HG02763 (cell line): ENCODE results near the gene EXOC6.

Experiments used
- ATAC-seq: cut with Tn5 transposase; IDR thresholded peaks from one replicate; pipeline ENCODE4 v1.9.1; 2021; ENCODE audit warnings: mild to moderate bottlenecking, moderate library complexity; ENCODE audit not compliant: unreplicated experiment

Gene EXOC6, protein sequence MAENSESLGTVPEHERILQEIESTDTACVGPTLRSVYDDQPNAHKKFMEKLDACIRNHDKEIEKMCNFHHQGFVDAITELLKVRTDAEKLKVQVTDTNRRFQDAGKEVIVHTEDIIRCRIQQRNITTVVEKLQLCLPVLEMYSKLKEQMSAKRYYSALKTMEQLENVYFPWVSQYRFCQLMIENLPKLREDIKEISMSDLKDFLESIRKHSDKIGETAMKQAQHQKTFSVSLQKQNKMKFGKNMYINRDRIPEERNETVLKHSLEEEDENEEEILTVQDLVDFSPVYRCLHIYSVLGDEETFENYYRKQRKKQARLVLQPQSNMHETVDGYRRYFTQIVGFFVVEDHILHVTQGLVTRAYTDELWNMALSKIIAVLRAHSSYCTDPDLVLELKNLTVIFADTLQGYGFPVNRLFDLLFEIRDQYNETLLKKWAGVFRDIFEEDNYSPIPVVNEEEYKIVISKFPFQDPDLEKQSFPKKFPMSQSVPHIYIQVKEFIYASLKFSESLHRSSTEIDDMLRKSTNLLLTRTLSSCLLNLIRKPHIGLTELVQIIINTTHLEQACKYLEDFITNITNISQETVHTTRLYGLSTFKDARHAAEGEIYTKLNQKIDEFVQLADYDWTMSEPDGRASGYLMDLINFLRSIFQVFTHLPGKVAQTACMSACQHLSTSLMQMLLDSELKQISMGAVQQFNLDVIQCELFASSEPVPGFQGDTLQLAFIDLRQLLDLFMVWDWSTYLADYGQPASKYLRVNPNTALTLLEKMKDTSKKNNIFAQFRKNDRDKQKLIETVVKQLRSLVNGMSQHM

DNA sequence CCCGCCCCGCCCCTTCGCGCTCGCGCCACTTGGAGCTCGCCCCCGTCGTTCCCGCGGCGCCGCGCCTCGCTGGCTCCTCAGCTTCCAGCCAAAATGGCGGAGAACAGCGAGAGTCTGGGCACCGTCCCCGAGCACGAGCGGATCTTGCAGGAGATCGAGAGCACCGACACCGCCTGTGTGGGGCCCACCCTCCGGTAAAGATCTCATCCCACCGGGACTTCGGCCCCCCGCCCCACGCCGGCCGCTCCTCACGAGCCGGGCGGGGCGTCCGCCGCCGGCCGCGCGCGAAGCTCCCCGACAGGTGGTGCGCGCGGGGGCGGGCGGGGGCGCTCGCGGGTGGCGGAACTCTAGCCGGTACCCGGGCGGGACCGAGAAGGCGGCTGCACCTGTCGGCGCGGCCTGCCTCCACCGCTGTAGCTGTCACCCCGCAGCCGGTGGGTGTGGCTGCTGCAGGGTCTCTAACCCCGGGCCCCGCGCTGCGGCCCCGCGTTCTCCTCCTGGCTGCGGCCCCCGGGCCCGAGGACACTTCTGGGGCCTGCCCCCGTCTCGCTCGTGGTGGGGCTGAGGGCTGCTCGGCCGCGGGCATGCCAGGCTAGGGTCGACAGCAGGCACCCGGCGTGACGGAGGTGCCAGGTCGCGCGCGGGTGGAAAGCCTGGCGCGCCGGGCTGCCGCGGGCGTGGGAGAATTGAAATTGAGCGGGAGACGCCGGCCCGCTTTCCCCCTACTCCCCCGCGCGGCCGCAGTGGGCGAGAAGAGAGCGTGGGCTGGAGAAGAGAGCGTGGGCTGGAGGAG, at the start of gene EXOC6:
Gene EXOC6, plus strand, starts transcription at position 80 of the 793 bp plus-strand sequence. Its CDS starts 14 bp downstream, at position 94.
- ATAC-seq = peak; percentile 78

DNA sequence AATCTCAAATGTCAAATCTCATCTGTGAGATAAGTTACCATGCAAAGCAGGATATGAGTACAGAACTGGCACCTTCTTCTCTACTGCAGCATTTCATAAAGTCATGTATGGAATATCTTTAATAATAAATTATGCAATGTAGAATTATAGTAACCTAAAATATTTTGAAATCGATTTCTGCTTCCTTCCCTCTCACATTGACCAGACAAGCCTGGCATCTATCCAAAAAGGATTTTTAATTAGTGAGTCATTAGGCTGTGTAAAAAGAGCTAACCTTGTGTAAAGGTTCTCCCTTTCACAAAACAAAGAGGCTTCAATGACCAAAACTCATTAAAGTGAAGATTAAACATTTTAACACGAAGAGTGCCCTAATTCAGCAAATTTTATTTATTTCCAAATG, 48.8 kb upstream of the EXOC6 start:
- no peak for ATAC-seq

DNA sequence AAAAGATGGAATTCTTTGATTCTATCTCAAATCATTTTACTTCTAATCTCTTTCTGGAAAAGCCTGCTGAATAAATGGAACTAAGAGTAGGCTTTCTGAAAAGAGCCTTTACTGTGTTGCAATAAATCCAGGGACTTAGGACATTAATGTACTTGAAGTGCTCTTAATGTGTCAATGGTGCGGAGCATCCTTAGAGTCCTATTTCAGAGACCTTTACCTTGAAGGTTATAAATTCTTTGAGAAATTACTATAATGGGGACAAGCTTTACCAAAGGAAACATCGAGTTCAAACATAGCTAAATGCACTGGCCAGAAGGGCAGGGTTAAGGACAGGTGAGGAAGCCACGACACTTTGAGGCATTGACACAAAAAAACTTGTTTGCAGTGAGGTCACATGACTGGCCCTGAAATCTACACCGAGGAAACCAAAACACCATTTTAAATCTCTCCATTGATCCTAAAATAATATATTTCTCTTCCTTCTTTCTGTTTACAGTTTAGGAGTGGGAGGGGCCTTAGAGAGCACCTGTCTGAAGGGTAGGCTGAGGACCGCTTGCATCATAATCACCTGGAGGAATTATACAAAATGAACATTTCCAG, 48.1 kb upstream of the EXOC6 start:
- ATAC-seq = no peak

DNA sequence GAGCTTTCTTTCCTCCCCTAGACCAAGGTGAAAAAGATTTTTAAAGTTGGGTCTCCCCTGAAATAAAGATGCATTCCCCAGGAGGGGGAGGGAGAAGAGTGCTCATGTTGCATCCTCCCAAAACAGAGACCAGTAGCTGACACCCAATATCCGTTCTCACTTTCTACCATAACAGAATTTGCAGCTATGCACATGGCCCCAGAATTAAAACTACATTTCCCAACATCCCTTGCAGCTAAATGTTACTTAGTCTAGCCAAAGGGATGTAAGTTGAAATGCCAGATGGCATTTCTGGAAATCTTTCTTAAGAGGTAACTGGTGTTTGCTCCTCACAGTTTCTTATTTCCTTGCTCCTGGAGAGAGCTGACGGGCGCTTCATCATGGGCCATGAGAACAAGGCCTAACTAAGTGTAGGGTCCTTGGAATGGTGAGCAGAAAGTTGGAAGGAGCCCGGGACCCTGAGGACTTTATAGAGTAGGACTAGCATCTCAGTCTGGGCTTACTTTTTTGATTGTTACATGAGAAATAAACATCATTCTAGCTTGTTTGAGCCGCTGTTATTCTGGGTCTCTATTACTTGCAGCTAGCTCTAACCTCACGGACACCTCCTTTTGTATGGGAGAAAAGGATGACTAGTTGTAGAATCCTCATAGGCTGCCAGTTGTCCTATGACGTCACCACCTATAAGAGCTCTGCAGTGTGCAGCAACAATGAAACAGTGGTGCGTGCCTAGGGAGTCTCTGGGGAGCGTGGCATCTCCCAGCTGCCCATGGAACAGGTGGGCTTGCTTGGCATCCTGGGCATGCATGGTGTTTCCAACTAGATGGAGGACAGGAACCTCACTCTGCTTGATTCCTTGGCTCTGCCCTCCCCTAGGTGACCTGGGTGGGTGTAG, 46.1 kb upstream of the EXOC6 start:
- ATAC-seq = no peak

DNA sequence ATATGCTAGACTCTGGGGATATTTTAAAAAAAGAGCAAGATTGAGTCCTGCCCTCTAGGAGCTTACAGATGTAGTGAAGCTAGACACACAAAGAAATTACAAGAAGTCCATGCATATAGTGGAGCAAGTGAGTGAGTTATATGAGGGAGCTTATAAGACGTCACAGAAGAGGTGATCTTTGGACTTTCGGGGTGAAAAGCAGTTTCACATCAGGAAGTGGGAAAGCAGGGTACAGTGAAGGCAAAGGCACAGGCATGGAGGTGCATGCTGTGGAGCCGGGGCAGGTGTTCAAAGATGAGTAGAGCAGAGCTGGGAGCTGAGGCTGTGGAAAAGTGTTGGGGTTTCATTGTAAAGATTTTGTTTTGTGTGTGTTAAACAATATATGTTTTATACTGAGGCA, 38.5 kb upstream of the EXOC6 start:
- ATAC-seq = no peak

DNA sequence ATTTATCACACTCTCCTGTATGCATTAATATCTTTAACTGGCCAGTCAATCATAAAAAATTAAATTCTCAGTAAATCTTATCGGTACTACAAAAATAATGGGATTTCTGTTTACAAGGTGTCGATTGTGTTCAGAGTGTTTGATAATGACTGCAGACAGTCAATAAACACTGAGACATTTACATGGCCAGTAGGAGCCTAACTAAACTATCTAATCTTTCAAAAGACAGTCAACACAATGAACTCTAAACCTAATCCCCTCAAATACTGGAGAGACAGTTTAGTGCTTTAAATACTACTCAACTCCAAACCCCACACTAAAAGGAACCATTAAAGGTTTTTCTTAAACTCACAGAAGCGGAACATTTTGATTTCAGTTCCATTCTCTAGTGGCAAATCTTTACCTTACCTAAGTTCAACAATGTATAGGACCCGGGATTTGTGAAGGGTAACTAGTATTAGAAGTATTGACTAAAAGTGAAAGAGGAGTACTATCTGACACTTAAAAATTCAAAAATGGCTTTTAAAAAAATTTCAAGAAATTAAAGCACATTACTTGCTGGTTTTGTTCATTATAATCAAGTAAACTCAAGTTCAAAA, 37.3 kb upstream of the EXOC6 start:
- ATAC-seq = no peak

DNA sequence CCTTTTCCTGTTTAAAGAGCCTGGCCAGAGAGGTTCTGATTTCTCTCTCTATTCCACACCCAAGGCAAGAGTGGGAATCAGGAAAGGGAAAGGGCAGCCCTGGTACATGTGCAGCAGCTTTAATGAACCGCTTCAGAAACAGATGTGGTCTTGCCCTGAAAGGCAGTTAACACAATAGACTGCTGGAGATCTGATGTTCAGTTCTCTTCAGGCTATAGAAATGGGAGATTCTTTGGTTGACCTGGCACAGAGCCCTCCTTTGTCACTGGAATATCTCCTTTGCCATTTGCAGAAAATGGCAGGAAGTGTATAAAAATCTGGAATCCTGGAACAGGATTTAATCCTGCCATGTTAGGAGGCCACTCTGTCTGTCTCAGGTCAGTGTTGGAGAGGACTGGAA, 36.3 kb upstream of the EXOC6 start:
- no peak for ATAC-seq

DNA sequence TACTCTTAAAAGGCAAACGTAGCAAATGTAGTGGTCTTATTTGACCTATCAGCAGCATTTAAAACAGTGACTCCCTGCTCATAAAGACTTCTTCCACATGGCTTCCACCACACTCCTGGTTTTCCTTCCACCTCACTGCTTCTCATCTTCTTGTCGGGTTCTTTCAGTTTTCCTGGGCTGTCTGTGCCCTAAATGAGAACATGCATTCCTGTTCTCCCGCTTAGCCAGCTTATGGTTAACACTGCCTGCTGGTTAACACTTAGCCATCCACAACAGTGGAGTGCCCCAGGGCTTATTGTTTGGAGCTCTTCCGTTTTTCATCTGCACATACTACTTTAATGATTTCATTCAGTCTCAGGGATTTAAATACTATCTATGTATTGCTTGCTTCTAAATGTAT, 34.3 kb upstream of the EXOC6 start:
- no peak for ATAC-seq

DNA sequence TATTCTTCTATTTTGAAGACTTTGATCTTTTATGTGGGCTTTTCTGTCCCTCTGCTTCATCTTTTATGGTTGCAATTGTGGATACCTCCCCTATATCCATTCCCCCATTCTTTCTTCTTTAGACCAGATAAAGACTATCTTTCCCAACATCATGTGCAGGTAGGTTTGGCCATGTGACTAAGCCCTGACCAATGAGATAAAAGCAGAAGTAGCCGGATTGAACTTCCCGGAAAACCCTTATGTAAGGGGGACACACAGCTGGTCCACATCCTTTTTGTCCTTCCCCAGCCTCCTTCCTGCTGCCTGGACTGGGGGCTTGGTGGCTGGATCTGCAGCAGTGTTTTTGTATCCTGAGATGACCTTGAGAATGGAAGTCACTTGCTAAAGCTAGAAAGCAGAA, 33.5 kb upstream of the EXOC6 start:
- no peak for ATAC-seq

DNA sequence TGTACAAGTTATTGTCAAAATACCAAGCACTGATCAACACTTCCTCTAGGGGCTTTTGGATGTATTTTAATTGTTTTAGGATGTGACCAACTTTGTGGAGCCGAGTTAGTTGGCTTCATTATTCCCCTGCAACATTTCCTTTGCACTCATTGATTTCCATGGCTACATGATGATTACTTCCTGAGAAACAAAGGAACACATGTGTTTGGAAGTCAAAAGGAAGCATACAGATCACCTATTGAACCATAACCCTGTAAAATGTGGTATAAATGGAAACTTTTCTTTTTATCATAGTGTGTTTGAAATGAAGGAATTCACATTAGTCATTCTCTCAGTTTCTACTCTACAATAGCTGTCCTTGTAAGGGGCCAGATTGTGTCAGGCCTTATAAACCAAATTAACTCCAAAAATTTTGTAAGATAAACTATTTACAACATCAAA, 32.2 kb upstream of the EXOC6 start:
- ATAC-seq = no peak

DNA sequence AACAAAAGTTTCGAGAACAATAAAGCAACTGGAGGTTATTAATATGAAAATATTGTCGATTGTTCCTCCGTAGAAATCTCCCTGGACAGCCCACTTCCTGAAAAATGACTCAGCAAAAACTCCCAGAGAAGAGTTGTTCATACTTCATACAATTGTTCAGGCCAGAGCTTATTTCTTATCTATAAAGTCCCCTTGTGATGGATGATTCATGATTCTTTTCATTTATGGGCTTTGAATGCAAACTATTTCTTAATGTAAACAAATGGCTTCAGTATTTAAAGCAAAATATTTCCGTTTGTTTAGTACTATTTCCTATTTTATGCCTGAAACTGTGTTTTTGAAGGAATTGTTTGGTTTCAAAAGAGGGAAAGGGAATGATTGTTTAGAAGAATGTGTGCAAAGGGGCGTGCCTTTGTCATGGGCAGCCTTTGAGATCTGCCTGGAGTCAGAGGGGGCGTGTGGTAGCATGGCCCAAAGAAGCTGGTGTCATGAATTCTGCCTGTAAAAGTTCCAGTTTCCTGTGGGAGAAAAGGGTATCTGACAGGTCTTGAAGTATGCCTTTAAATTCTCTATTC, 26.2 kb upstream of the EXOC6 start:
- no peak for ATAC-seq

DNA sequence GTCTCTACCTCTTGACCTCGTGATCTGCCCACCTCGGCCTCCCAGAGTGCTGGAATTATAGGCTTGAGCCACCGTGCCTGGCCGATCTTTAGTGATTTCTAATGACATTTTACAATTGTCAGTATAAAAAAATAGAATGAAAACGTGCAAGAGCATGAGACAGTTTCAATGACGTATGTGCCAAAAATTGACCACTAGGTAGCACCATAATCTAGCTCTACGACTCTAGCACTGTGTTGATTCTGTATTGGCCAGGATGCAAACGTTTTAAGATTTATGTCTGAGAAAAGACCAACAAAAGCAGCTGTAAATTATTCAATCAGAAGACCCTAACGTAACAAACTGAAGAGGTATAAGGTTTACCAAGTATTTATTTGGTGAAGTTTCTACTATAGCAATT, 25.4 kb upstream of the EXOC6 start:
- no peak for ATAC-seq

DNA sequence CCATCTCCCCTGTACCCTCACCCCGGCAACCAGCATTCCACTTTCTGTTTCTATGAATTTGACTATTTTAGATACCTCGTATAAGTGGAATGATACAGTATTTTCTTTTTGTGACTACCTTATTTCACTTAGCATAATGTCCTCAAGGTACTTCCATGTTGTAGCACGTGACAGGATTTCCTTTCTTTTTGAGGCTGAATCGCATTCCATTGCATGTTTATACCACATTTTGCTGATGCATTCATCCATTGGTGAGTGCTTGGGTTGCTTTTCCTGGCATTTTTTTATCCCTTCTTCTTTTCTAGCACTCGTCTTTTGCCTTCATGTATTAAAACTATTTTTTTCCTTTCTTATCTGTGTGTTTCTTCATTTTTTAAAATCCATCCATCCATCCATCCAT, 22.3 kb upstream of the EXOC6 start:
- no peak for ATAC-seq

DNA sequence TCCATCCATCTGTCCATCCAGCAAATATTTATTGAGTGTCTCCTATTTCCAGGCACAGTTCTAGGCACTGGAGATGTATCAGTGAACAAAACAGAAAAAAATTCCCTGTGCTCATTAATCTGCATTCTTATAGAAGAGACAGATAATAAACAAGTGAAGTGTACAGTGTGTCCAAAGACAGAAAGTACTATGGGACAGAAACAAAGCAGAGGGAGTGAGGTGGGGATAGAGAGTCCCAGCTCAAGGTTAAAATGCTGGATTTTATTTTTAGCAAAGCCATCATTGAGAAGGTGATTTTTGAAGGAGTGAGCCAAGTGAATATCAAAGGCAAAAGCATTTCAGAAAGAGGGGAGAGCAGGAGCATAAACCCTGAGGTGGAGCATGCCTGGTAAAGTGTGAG, 21.8 kb upstream of the EXOC6 start:
- no peak for ATAC-seq

DNA sequence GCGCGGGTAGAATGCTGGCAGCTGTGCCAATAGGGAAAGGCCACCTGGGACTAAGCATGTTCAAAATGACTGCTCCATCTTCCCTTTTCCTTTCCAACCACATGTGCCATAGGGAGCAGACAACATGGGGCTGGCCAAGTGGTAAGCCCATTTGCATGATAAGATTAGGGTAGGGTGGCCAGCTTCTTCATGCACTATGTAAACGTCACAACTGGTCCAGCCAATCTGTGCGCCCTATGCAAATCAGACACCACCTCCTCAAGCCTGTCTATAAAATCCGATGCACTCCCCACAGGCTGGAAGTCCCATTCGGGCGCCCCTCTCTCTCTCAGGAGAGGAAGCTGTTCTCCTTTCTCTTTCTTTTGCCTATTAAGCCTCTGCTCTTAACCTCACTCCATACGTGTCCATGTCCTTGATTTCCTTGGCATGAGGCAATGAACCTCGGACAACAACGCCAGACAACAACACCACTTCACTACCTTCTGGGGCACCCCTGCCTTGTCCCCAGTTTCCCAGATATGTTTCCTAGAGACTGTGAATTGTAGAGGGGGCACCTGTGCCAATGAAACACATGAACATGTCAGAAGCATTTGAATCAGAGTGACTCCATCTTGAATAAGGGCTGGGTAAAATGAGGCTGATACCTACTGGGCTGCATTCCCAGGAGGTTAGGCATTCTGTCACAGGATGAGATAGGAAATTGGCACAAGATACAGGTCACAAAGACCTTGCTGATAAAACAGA, 19.1 kb upstream of the EXOC6 start:
- no peak for ATAC-seq

DNA sequence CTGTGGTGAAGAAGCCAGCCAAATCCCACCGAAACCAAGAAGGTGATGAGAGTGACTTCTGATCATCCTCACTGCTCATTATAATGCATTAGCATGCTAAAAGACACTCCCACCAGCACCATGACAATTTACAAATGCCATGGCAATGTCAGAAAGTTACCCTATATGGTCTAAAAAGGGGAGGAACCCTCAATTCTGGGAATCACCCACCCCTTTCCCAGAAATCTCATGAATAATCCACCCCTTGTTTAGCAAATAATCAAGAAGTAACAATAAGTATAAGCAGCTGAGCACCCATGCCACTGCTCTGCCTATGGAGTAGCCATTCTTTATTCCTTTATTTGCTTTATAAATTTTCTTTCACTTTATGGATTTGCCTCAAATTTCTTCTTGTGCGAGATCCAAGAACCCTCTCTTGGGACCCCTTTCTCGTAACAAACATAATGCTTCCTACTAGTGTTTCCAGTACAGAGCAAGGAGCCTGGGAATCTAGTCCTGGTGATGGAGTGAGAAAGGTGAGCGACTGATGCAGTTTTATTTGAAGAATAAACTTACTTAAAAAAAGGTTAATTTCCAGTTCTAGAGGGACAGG, 18.4 kb upstream of the EXOC6 start:
- no peak for ATAC-seq

DNA sequence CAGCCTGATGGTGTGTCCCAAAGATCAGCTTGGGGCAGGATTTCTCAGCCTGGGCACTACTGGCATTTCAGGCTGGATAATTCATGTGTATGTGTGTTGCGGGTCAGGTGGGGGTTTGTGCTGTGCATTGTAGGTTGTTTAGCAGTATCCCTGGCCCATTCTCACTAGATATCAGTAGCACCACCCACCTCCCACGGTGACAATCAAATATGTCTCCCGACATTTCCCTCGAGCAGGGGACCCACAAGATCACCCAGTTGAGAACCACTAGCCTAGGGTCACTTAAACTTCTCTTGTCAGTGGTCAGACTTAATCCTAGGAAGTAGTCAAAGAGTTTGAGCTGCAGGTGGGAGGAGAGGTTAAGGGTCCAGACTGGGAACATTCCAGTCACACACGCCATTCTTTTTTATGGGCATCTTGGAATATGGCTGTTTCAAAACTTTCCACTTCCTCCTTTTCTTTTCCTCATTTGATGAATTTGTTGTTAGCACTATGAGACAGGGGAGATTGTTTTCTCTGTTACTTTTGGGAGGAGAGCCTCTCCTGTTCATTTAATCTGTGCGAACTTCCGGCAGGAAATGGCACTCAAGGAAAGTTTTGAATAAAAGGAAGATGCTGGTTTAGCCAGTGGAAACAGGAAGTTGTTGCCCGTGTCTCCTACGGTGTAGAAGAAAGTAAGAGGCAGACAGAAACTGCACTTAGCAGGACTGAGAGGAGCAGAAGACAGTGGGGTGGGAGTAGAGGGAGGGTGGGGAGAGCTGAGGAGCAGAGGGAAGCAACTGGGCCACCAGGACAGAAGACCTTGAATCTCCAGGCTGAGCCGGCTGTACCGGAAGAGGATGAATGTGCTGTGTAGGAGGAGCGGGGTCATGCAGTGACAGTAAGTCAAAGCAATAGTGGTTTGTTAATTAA, 17.6 kb upstream of the EXOC6 start:
- no peak for ATAC-seq
